Activated T-helper 1 cell treated with anti-CD3 and anti-CD28 coated beads, Interleukin-12 subunit alpha, Interleukin-12 subunit beta, Interleukin-2, Interleukin-4 antibody, amounts not matched to agents 30 ng/mL and 10 ng/mL and 1 ng/mL, durations not matched to agents 14 hours and 24 hours and 36 hours (primary cell): Measurements from ENCODE around the gene ZNF613. TPM values are rescaled to one million over a fixed set of nuclear protein-coding genes. Genes with fewer than 3 reads are reported as not detected.
"Not testable (repeated sequence)": the region's sequence is repeated elsewhere in the genome, so short reads cannot be mapped to it uniquely, and the experiment has no call there.

Experiments
- DNase-seq: peaks from one replicate; pipeline ENCODE4 v3.0.0; 2021; ENCODE audit warnings: low spot score
- H3K27ac Mint-ChIP-seq: one replicate; pipeline ENCODE4 v1.8.0; 2021; ENCODE audit warnings: mild to moderate bottlenecking, mixed read lengths
- H3K27me3 Mint-ChIP-seq: one replicate; pipeline ENCODE4 v1.8.0; 2022; ENCODE audit warnings: mild to moderate bottlenecking, moderate library complexity, mixed read lengths; ENCODE audit not compliant: insufficient read depth
- H3K36me3 Mint-ChIP-seq: one replicate; pipeline ENCODE4 v1.8.0; 2021; ENCODE audit warnings: low read depth, mixed read lengths
- H3K4me1 Mint-ChIP-seq: one replicate; pipeline ENCODE4 v1.8.0; 2021; ENCODE audit warnings: low read depth, mixed read lengths
- H3K4me3 Mint-ChIP-seq: one replicate; pipeline ENCODE4 v1.8.0; 2021; ENCODE audit warnings: mild to moderate bottlenecking, moderate library complexity, mixed read lengths
- H3K9me3 Mint-ChIP-seq: one replicate; pipeline ENCODE4 v1.8.0; 2021; ENCODE audit warnings: mixed read lengths
- intact Hi-C: fragments of 100-400 bp; cut with micrococcal nuclease; formaldehyde crosslinking; loops from one replicate; pipeline ENCODE4 v1.15.1; 2024
- total RNA-seq: library from RNA; stranded (reverse); gene quantifications from 2 replicates; pipeline ENCODE4 v1.2.3, GENCODE V29; 2022

The ZNF613 gene
- total RNA-seq, 1 donor from 2014 or later, result 3.1 TPM

DNA sequence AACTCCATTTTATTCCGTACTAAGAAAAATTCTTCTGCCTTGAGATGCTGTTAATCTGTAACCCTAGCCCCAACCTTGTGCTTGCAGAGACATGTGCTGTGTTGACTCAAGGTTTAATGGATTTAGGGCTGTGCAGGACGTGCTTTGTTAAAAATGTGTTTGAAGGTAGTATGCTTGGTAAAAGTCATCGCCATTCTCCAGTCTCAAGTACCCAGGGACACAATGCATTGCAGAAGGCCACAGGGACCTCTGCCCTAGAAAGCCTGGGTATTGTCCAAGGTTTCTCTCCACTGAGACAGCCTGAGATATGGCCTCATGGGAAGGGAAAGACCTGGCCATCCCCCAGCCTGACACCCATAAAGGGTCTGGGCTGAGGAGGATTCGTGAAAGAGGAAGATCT, 30.6 kb downstream of the ZNF613 start:
- H3K4me1 Mint-ChIP-seq, DNase-seq, H3K4me3 Mint-ChIP-seq, H3K27ac Mint-ChIP-seq, H3K27me3 Mint-ChIP-seq, intact Hi-C loops: not testable (repeated sequence)
- peaks cover 73% of the 10 kb centered on the region for H3K9me3 Mint-ChIP-seq
- peaks cover 16% of the 10 kb centered on the region for H3K36me3 Mint-ChIP-seq

GRCh38 chr19:51959791-51960190, 32.5 kb downstream of the ZNF613 start:
- H3K27ac Mint-ChIP-seq, result no peak overlapping the region
- H3K4me3 Mint-ChIP-seq, result no peak overlapping the region
- H3K36me3 Mint-ChIP-seq, result peaks cover 29% of the 10 kb centered on the region
- no peaks in the 10 kb centered on the region for H3K4me1 Mint-ChIP-seq
- no peaks in the 10 kb centered on the region for H3K27me3 Mint-ChIP-seq
- no peak for DNase-seq
- intact Hi-C loops, result no loop called here
- peaks cover 81% of the 10 kb centered on the region for H3K9me3 Mint-ChIP-seq

GRCh38 chr19:51960621-51961233, 33.5 kb downstream of the ZNF613 start:
- H3K4me1 Mint-ChIP-seq, H3K27ac Mint-ChIP-seq, H3K4me3 Mint-ChIP-seq, H3K27me3 Mint-ChIP-seq, DNase-seq, intact Hi-C loops: not testable (repeated sequence)
- peaks cover 86% of the 10 kb centered on the region for H3K9me3 Mint-ChIP-seq
- peaks cover 38% of the 10 kb centered on the region for H3K36me3 Mint-ChIP-seq

GRCh38 chr19:51965583-51965982, 38.3 kb downstream of the ZNF613 start:
- Mint-ChIP-seq H3K27ac (no peak overlapping the region), H3K27me3 (no peaks in the 10 kb centered on the region), H3K9me3 (peaks cover 71% of the 10 kb centered on the region), H3K4me3 (no peak overlapping the region), H3K4me1 (no peaks in the 10 kb centered on the region), H3K36me3 (peaks cover 66% of the 10 kb centered on the region)
- DNase-seq, result no peak
- intact Hi-C loops, result no loop called here

DNA sequence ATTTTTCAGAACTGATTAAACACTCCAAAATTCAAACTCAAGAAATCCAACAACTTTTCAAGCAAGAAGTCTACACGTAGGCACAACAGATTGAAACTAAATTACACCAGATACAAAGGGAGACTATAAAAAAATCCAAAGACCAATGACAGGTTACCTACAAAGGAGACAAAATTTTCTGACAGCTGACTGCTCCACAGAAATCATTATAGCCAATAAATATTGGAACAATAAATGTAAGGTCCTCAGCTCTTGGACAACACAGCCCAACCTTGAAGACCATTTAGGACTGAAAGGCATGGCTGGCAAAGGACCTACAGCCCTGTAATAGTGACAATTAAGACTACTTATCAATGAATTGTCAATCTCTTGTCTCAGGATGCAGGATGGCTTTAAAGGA, 43.4 kb downstream of the ZNF613 start:
- H3K9me3 Mint-ChIP-seq, result peaks cover 66% of the 10 kb centered on the region
- H3K4me1 Mint-ChIP-seq, result no peaks in the 10 kb centered on the region
- intact Hi-C loops, result no loop called here
- H3K36me3 Mint-ChIP-seq, result peaks cover 75% of the 10 kb centered on the region
- no peaks in the 10 kb centered on the region for H3K27me3 Mint-ChIP-seq
- H3K27ac Mint-ChIP-seq, result no peak overlapping the region
- no peak for DNase-seq
- no peak overlapping the region for H3K4me3 Mint-ChIP-seq

- H3K9me3 Mint-ChIP-seq, result peaks cover 69% of the 10 kb centered on the region
- intact Hi-C loops, result no loop called here
- no peak for DNase-seq
- no peaks in the 10 kb centered on the region for H3K4me1 Mint-ChIP-seq
- H3K27ac Mint-ChIP-seq, result no peak overlapping the region
- H3K36me3 Mint-ChIP-seq, result peaks cover 75% of the 10 kb centered on the region
- no peak overlapping the region for H3K4me3 Mint-ChIP-seq
- H3K27me3 Mint-ChIP-seq, result no peaks in the 10 kb centered on the region
These were observed 44.4 kb downstream of the ZNF613 start for GRCh38 chr19:51971624-51972023.

DNA sequence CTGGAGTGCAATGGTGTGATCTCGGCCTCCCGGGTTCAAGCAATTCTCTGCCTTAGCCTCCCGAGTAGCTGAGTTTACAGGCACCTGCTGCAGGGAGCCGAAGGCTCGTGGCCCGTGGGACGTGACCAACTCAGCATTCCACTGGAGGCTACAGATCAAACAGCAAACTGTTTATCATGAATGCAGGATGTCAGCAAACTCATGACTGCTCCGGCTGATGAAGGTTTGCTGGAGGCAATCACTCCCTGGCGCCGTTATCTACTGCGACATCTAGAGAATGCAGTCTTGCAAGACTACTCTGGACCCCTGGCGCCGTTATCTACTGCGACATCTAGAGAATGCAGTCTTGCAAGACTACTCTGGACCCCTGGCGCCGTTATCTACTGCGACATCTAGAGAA, 48.5 kb downstream of the ZNF613 start:
- H3K27me3 Mint-ChIP-seq, DNase-seq, H3K27ac Mint-ChIP-seq, H3K4me3 Mint-ChIP-seq, intact Hi-C loops, H3K4me1 Mint-ChIP-seq: not testable (repeated sequence)
- Mint-ChIP-seq H3K36me3 (peaks cover 69% of the 10 kb centered on the region), H3K9me3 (peaks cover 85% of the 10 kb centered on the region)

DNA sequence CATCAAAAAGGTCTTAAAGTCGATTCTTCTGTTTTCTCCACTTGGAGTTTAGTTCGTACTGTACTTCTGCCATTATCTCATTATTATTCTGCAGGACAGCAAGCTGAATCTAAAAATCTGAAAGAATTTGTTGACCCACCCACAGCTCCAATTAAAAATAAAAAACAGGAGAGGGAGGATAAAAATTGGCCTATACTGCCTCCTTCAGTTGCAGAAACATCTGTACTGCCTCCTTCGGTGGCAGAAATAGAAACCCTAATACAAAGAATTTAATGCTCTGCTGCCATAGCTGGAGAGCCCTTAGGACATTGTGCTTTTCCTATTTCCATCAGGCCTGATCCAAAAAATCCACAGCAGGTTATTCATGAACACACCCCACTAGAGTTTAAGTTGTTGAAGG, 49.6 kb downstream of the ZNF613 start:
- Mint-ChIP-seq H3K4me1 (no peaks in the 10 kb centered on the region), H3K4me3 (no peak overlapping the region), H3K36me3 (peaks cover 64% of the 10 kb centered on the region), H3K27ac (no peak overlapping the region), H3K27me3 (no peaks in the 10 kb centered on the region), H3K9me3 (peaks cover 84% of the 10 kb centered on the region)
- no peak for DNase-seq
- intact Hi-C loops, result no loop called here

- no peak for DNase-seq
- Mint-ChIP-seq H3K27ac (no peak overlapping the region), H3K36me3 (peaks cover 62% of the 10 kb centered on the region), H3K4me1 (no peaks in the 10 kb centered on the region), H3K9me3 (peaks cover 83% of the 10 kb centered on the region), H3K27me3 (no peaks in the 10 kb centered on the region), H3K4me3 (no peak overlapping the region)
- intact Hi-C loops, result no loop called here
These were observed 50.1 kb downstream of the ZNF613 start for GRCh38 chr19:51977346-51977745.

GRCh38 chr19:51978882-51979281, 51.6 kb downstream of the ZNF613 start:
- Mint-ChIP-seq H3K4me1 (no peaks in the 10 kb centered on the region), H3K27me3 (no peaks in the 10 kb centered on the region), H3K27ac (no peak overlapping the region), H3K36me3 (peaks cover 57% of the 10 kb centered on the region), H3K9me3 (peaks cover 82% of the 10 kb centered on the region), H3K4me3 (no peak overlapping the region)
- DNase-seq, result no peak
- intact Hi-C loops, result no loop called here

DNA sequence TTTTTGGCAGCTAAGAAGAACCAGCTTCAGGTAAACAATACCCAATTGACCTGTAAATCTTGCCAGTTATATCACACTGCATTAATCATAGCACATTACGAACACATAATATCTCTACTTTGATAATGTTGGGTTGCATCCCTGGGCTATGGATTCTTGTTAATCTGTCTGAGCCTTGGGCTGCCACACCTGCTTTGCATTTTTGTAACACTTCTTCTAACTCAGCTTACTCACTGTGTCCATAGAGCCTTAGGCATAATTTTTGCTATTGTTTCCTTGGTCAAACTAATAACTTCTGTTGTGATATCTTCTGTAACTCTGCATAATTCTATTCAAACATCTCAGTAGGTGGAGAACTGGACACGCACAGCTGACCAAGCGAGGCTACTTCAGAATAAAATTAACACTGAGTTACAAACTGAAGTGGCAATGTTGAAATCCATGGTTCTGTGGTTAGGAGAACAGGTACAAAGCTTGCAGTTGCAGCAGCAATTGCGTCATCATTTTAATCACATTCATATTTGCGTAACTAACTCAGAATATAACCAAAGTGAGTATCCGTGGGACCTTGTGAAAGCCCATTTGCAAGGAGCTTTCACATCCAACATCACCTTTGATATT, 53.0 kb downstream of the ZNF613 start:
- Mint-ChIP-seq H3K36me3 (peaks cover 50% of the 10 kb centered on the region), H3K9me3 (peaks cover 72% of the 10 kb centered on the region), H3K27me3 (no peaks in the 10 kb centered on the region), H3K4me3 (no peak overlapping the region), H3K27ac (no peak overlapping the region), H3K4me1 (peaks cover 3% of the 10 kb centered on the region)
- intact Hi-C loops, result no loop called here
- DNase-seq, result no peak

DNA sequence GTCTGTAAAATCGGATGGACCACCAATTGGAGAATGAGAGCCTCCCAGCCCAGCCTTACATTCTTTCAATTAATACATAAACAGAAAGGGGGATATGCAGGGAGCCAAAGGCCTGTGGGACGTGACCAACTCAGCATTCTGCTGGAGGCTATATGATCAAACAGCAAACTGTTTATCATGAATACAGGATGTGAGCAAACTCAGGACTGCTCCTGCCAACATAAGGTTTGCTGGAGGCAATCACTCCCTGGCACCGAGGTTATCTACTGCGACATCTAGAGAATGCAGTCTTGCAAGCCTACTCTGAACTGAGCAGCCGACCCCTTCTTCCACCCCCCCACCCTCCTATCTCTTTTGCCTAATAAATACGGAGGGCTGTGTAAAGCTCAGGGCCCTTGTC, 53.7 kb downstream of the ZNF613 start:
- H3K4me1 Mint-ChIP-seq, H3K27me3 Mint-ChIP-seq, H3K4me3 Mint-ChIP-seq, intact Hi-C loops, DNase-seq, H3K27ac Mint-ChIP-seq: not testable (repeated sequence)
- Mint-ChIP-seq H3K9me3 (peaks cover 75% of the 10 kb centered on the region), H3K36me3 (peaks cover 50% of the 10 kb centered on the region)

GRCh38 chr19:51983361-51983760, 56.1 kb downstream of the ZNF613 start:
- peaks cover 12% of the 10 kb centered on the region for H3K4me1 Mint-ChIP-seq
- no peak for DNase-seq
- intact Hi-C loops, result no loop called here
- H3K27ac Mint-ChIP-seq, result no peak overlapping the region
- H3K9me3 Mint-ChIP-seq, result peaks cover 66% of the 10 kb centered on the region
- H3K4me3 Mint-ChIP-seq, result no peak overlapping the region
- H3K27me3 Mint-ChIP-seq, result no peaks in the 10 kb centered on the region
- peaks cover 44% of the 10 kb centered on the region for H3K36me3 Mint-ChIP-seq
